H1 (cell line): ENCODE measurements around the gene NCAPG2. TPM values are rescaled to one million over a fixed set of nuclear protein-coding genes. Genes with fewer than 3 reads are reported as not detected.

Experiments used
- CTCF ChIA-PET: fragments of 300-600 bp; sonication (Branson Sonifier 250); formaldehyde crosslinking; loops from one replicate; lab custom pipeline; 2021; ENCODE audit not compliant: partially characterized antibody; lab: Charles Lee
- POLR2A ChIA-PET: fragments of 300-600 bp; sonication (Branson Sonifier 250); formaldehyde crosslinking; loops from one replicate; lab custom pipeline; 2021; ENCODE audit warnings: inconsistent platforms; ENCODE audit not compliant: partially characterized antibody; lab: Charles Lee
- DNase-seq, 2 experiments: peaks; one replicate each; pipeline versions ENCODE4 v3.0.0 to v3.0.0-alpha.2; 2010 to 2022; ENCODE audit warnings: low spot score in 2 of 2, low read depth in 1 of 2, mixed read lengths in 1 of 2
- FAIRE-seq: peaks from 2 replicates; lab custom pipeline; 2011; peaks lifted over from hg19 to GRCh38; lab: Jason Lieb, UNC
- H2AFZ ChIP-seq: 2 replicates; pipeline ENCODE4 v1.8.1; 2012; ENCODE audit warnings: low read length, inconsistent platforms
- H2AK5ac ChIP-seq: 2 replicates; pipeline ENCODE4 v1.6.1; 2013; ENCODE audit warnings: low read depth, low read length
- H2BK120ac ChIP-seq: replicated peaks from 2 replicates; pipeline ENCODE3; 2013; ENCODE audit warnings: low read depth, low read length, inconsistent platforms
- H2BK12ac ChIP-seq: 2 replicates; pipeline ENCODE4 v1.6.1; 2013; ENCODE audit warnings: low read depth, low read length
- H2BK15ac ChIP-seq: 2 replicates; pipeline ENCODE4 v1.6.1; 2013; ENCODE audit warnings: low read length
- H2BK20ac ChIP-seq: 2 replicates; pipeline ENCODE4 v1.6.1; 2013; ENCODE audit warnings: low read length
- H2BK5ac ChIP-seq: 2 replicates; pipeline ENCODE4 v1.6.1; 2013; ENCODE audit warnings: low read depth, low read length
- H3K14ac ChIP-seq: 2 replicates; pipeline ENCODE4 v1.6.1; 2013; ENCODE audit warnings: inconsistent platforms; ENCODE audit not compliant: insufficient read length
- H3K18ac ChIP-seq: 2 replicates; pipeline ENCODE4 v1.6.1; 2013; ENCODE audit warnings: low read length; ENCODE audit errors: extremely low read depth
- H3K23ac ChIP-seq: 2 replicates; pipeline ENCODE4 v1.6.1; 2013; ENCODE audit warnings: inconsistent platforms; ENCODE audit not compliant: insufficient read length
- H3K23me2 ChIP-seq: 2 replicates; pipeline ENCODE4 v1.6.1; 2013; ENCODE audit warnings: low read depth, low read length
- H3K27ac ChIP-seq: 2 replicates; pipeline ENCODE4 v1.6.1; 2011; ENCODE audit warnings: low read depth, low read length, inconsistent platforms
- H3K27me3 ChIP-seq, 4 experiments: replicated peaks in 1 of 4; 1 replicate in 1 of 4; 2 replicates in 3 of 4; pipeline versions ENCODE4 v1.6.1 to v1.8.1; 2011 to 2013; ENCODE audit warnings: low read length in 3 of 4, mild to moderate bottlenecking in 3 of 4, inconsistent platforms in 2 of 4, mixed read lengths in 2 of 4, moderate library complexity in 1 of 4; ENCODE audit not compliant: control insufficient read depth in 3 of 4, insufficient read depth in 3 of 4; ENCODE audit errors: extremely low read depth in 1 of 4
- H3K36me3 ChIP-seq, 4 experiments: 2 replicates each; pipeline versions ENCODE4 v1.6.1 to v1.8.1; 2011 to 2013; ENCODE audit warnings: mild to moderate bottlenecking in 4 of 4, low read length in 3 of 4, moderate library complexity in 2 of 4, control low read depth in 1 of 4, inconsistent platforms in 1 of 4; ENCODE audit not compliant: insufficient read depth in 4 of 4, control insufficient read depth in 2 of 4
- H3K4ac ChIP-seq: replicated peaks from 2 replicates; pipeline ENCODE3; 2013; ENCODE audit warnings: low read length, low read depth, mixed read lengths, inconsistent platforms; ENCODE audit not compliant: insufficient read length
- H3K4me1 ChIP-seq, 4 experiments: replicated peaks in 1 of 4; 1 replicate in 1 of 4; 2 replicates in 3 of 4; pipeline versions ENCODE4 v1.6.1 to v1.8.1; 2011 to 2013; ENCODE audit warnings: low read length in 3 of 4, inconsistent platforms in 2 of 4, mixed read lengths in 1 of 4; ENCODE audit not compliant: insufficient read depth in 4 of 4, control insufficient read depth in 3 of 4
- H3K4me2 ChIP-seq, 2 experiments: 2 replicates each; pipeline versions ENCODE4 v1.6.1 to v1.8.1; 2011 to 2013; ENCODE audit warnings: low read depth in 2 of 2, low read length in 2 of 2, control low read depth in 1 of 2, inconsistent platforms in 1 of 2, mild to moderate bottlenecking in 1 of 2; ENCODE audit not compliant: insufficient read depth in 1 of 2
- H3K4me3 ChIP-seq, 4 experiments: fragments of 200-600, 300-600 bp in 1 of 4; sonication (generic), shearing (Covaris generic), sonication (Bioruptor Twin) in 1 of 4; 2 replicates each; pipeline versions ENCODE4 v1.5.1 to v1.8.1; 2011 to 2016; ENCODE audit warnings: low read length in 4 of 4, low read depth in 3 of 4, control low read depth in 2 of 4, inconsistent platforms in 2 of 4, mild to moderate bottlenecking in 2 of 4, mixed read lengths in 1 of 4, moderate library complexity in 1 of 4; ENCODE audit not compliant: insufficient read depth in 2 of 4; ENCODE audit errors: extremely low read depth in 1 of 4
- H3K56ac ChIP-seq: replicated peaks from 2 replicates; pipeline ENCODE3; 2013; ENCODE audit warnings: low read depth, mild to moderate bottlenecking, mixed read lengths, low read length, inconsistent platforms; ENCODE audit not compliant: insufficient read length
- H3K79me1 ChIP-seq: 2 replicates; pipeline ENCODE4 v1.6.1; 2013; ENCODE audit warnings: low read depth, low read length, control low read depth
- H3K79me2 ChIP-seq, 2 experiments: 2 replicates each; pipeline versions ENCODE4 v1.6.1 to v1.8.1; 2012 to 2013; ENCODE audit warnings: low read length in 2 of 2, mild to moderate bottlenecking in 2 of 2, inconsistent platforms in 1 of 2; ENCODE audit not compliant: insufficient read depth in 2 of 2, control insufficient read depth in 1 of 2
- H3K9ac ChIP-seq, 4 experiments: replicated peaks in 1 of 4; 1 replicate in 1 of 4; 2 replicates in 3 of 4; pipeline versions ENCODE4 v1.6.1 to v1.8.1; 2011 to 2013; ENCODE audit warnings: low read depth in 3 of 4, low read length in 3 of 4, control low read depth in 2 of 4, mild to moderate bottlenecking in 2 of 4, moderate library complexity in 2 of 4, inconsistent platforms in 1 of 4; ENCODE audit errors: extremely low read depth in 1 of 4
- H3K9me3 ChIP-seq, 2 experiments: 2 replicates each; pipeline versions ENCODE4 v1.6.1 to v1.8.1; 2012 to 2013; ENCODE audit warnings: mild to moderate bottlenecking in 2 of 2, moderate library complexity in 2 of 2, control low read depth in 1 of 2, inconsistent platforms in 1 of 2, low read depth in 1 of 2, low read length in 1 of 2, mixed read lengths in 1 of 2; ENCODE audit not compliant: insufficient read depth in 2 of 2
- H4K20me1 ChIP-seq, 2 experiments: replicated peaks in 1 of 2; 2 replicates each; pipeline versions ENCODE3 to v1.8.1; 2011 to 2013; ENCODE audit warnings: inconsistent platforms in 2 of 2, low read length in 2 of 2, mild to moderate bottlenecking in 1 of 2; ENCODE audit not compliant: insufficient read depth in 2 of 2, control insufficient read depth in 1 of 2
- H4K5ac ChIP-seq: 2 replicates; pipeline ENCODE4 v1.6.1; 2013; ENCODE audit warnings: low read length, low read depth, mixed read lengths, inconsistent platforms; ENCODE audit not compliant: insufficient read length
- H4K8ac ChIP-seq: 2 replicates; pipeline ENCODE4 v1.8.0; 2013; ENCODE audit warnings: mild to moderate bottlenecking, moderate library complexity, low read length, inconsistent platforms; ENCODE audit not compliant: insufficient read depth; ENCODE audit errors: extremely low read depth
- H4K91ac ChIP-seq: replicated peaks from 2 replicates; pipeline ENCODE3; 2013; ENCODE audit warnings: low read length, mixed read lengths, inconsistent platforms; ENCODE audit not compliant: insufficient read length
- CBX5 ChIP-seq: fragments of 300-800, 300-1000 bp; sonication (generic); IDR thresholded peaks from 2 replicates; pipeline ENCODE4 v1.7.1; 2016; ENCODE audit warnings: antibody characterized with exemption, low read length, low read depth
- CBX8 ChIP-seq: fragments of 300-800, 300-1000 bp; sonication (generic); IDR thresholded peaks from 2 replicates; pipeline ENCODE4 v1.7.1; 2016; ENCODE audit warnings: low read depth, low read length, borderline replicate concordance
- CEBPB ChIP-seq: IDR thresholded peaks from 2 replicates; pipeline ENCODE4 v1.6.1; 2012; ENCODE audit warnings: low read depth, low read length
- CHD2 ChIP-seq: IDR thresholded peaks from 2 replicates; pipeline ENCODE4 v1.6.1; 2012; ENCODE audit warnings: low read length, improper control_type of control experiment
- CTBP2 ChIP-seq: IDR thresholded peaks from 2 replicates; pipeline ENCODE4 v1.7.0; 2011; ENCODE audit warnings: borderline replicate concordance, mild to moderate bottlenecking, moderate library complexity, mixed read lengths, low read length; ENCODE audit not compliant: insufficient read depth, insufficient read length
- RAD21 ChIP-seq, 2 experiments: IDR thresholded peaks in 1 of 2; conservative IDR thresholded peaks in 1 of 2; 2 replicates each; pipeline ENCODE4 v1.6.1; 2011; ENCODE audit warnings: low read depth in 2 of 2, low read length in 2 of 2, improper control_type of control experiment in 1 of 2, inconsistent platforms in 1 of 2, mild to moderate bottlenecking in 1 of 2, moderate library complexity in 1 of 2
- RBBP5 ChIP-seq: IDR thresholded peaks from 2 replicates; pipeline ENCODE4 v1.7.1; 2012; ENCODE audit warnings: low read depth, mild to moderate bottlenecking, inconsistent platforms, low read length, moderate library complexity, borderline replicate concordance
- RNF2 ChIP-seq: fragments of 200-900, 300-1000 bp; sonication (generic); IDR thresholded peaks from 2 replicates; pipeline ENCODE4 v1.7.1; 2016; ENCODE audit warnings: borderline replicate concordance, low read depth, mild to moderate bottlenecking, antibody characterized with exemption, low read length; ENCODE audit not compliant: poor library complexity, severe bottlenecking; ENCODE audit errors: missing control alignments
- SIRT6 ChIP-seq: IDR thresholded peaks from one replicate; pipeline ENCODE4 v1.7.1; 2012; ENCODE audit warnings: low read length, inconsistent platforms
- SIX5 ChIP-seq: IDR thresholded peaks from 2 replicates; pipeline ENCODE4 v1.6.1; 2011; ENCODE audit warnings: mild to moderate bottlenecking, low read depth, low read length
- SP2 ChIP-seq: IDR thresholded peaks from 2 replicates; pipeline ENCODE4 v1.6.1; 2012; ENCODE audit warnings: mild to moderate bottlenecking, low read length, inconsistent platforms
- SUZ12 ChIP-seq: fragments of 200-600 bp; sonication (generic); IDR thresholded peaks from 2 replicates; pipeline ENCODE4 v1.6.1; 2012; ENCODE audit warnings: mild to moderate bottlenecking, inconsistent platforms, low read length, moderate library complexity, mixed read lengths
- TCF12 ChIP-seq: IDR thresholded peaks from 2 replicates; pipeline ENCODE4 v1.6.1; 2011; ENCODE audit warnings: low read depth, mild to moderate bottlenecking, low read length
- ZNF274 ChIP-seq: IDR thresholded peaks from 2 replicates; pipeline ENCODE4 v1.7.0; 2012; ENCODE audit warnings: low read length, borderline replicate concordance; ENCODE audit errors: extremely low read depth
- WGBS, 2 experiments: shearing (Covaris generic) in 1 of 2; methylation state at CpG; one replicate each; pipeline versions ENCODE4 v1.1.6 to v1.1.7; 2013 to 2015; ENCODE audit warnings: low lambda C conversion rate in 2 of 2, mixed read lengths in 2 of 2, inconsistent platforms in 1 of 2, low coverage in 1 of 2, missing lambda C conversion rate in 1 of 2; ENCODE audit not compliant: insufficient replicate concordance in 2 of 2, insufficient coverage in 1 of 2, insufficient read length in 1 of 2; ENCODE audit errors: extremely low coverage in 1 of 2, missing lambda C conversion rate in 1 of 2; 5-methylcytosine and 5-hydroxymethylcytosine counted together
- polyA plus RNA-seq, 7 experiments: library from polyadenylated mRNA; depleted of rRNA in 3 of 7; stranded (reverse) in 5 of 7; unstranded in 2 of 7; fragments of >200 nt in 5 of 7; fragments of 200-250 nt in 2 of 7; gene quantifications; 1 replicate in 5 of 7; 2 replicates in 1 of 7; 4 replicates in 1 of 7; pipeline versions ENCODE4 v1.2.1 to v1.2.3, GENCODE V29; 2011 to 2013; ENCODE audit warnings: missing spikeins in 2 of 7, mixed read lengths in 2 of 7
- total RNA-seq: library from RNA; stranded (reverse); fragmentation: NEBNext Ultra II Directional; extraction: Animal tissue kit (Norgen Biotek cat#: 25700); gene quantifications from 2 replicates; pipeline ENCODE4 v1.2.1, GENCODE V29; 2021

NCAPG2 gene
- total and polyA plus RNA-seq, 2 of the 8 experiments (the other 6 are each of a cell fraction or from before 2014, with no cell fraction given), result 49.9 to 119 TPM

GRCh38 chr7:158663428-158663741 is 41.2 kb downstream of the NCAPG2 start:
- Histone ChIP-seq H3K14ac (no peak overlapping the region), H3K4me3 (no peak overlapping the region), H2BK120ac (no peak overlapping the region), H3K56ac (no peak overlapping the region), H2AFZ (no peak overlapping the region), H4K20me1 (peaks cover 6 to 9% of the 10 kb centered on the region in 2 experiments), H2BK20ac (no peak overlapping the region), H3K18ac (no peak overlapping the region), H3K4me2 (no peak overlapping the region), H4K5ac (no peak overlapping the region), H2BK5ac (no peak overlapping the region), H4K91ac (no peak overlapping the region), H3K79me1 (peaks cover 8% of the 10 kb centered on the region), H3K9me3 (no peaks in the 10 kb centered on the region), H3K23ac (no peak overlapping the region), H3K4ac (no peak overlapping the region), H3K27me3 (no peaks in the 10 kb centered on the region), H3K23me2 (no peaks in the 10 kb centered on the region; the same call in 1 of the 2 replicates), H3K79me2 (no peaks in the 10 kb centered on the region), H3K9ac (no peak overlapping the region), H2BK15ac (no peak overlapping the region), H2BK12ac (no peak overlapping the region), H2AK5ac (no peak overlapping the region), H3K4me1 (no peaks in the 10 kb centered on the region), H3K27ac (no peak overlapping the region), H3K36me3 (peaks cover 9 to 71% (median 45%) of the 10 kb centered on the region in 4 experiments), H4K8ac (no peak overlapping the region)
- POLR2A ChIA-PET, result no interaction called here
- WGBS, 2 experiments, result 81% methylated on average over 2 of the region's 2 CpGs; no CpG with 5 or more reads in 1 of the 2 experiments
- CTCF ChIA-PET, result interaction anchor here (1.3 kb wide), 1 partner anchor 16 kb away, joined by 5 read pairs; no protein-coding TSS in a partner anchor
- FAIRE-seq, result no peak
- no peak for DNase-seq
- TF ChIP-seq CBX5 (no peak), SUZ12 (no peak), TCF12 (no peak), CBX8 (no peak), RBBP5 (no peak), SIRT6 (no peak), CHD2 (no peak), CTBP2 (no peak), SP2 (no peak), SIX5 (no peak), CEBPB (no peak), RAD21 (IDR thresholded peaks at IDR 0.05 in 1 of 2, conservative IDR thresholded peaks at IDR 0.05 in 1 of 2; ENCODE audit: low read depth in 2 of 2, low read length in 2 of 2) (no peak), RNF2 (no peak), ZNF274 (no peak)
